Fibroblast of lung (primary cell): Measurements from ENCODE around the gene MRPL51. TPM values are rescaled to one million over a fixed set of nuclear protein-coding genes. Genes with fewer than 3 reads are reported as not detected.

Experiments used
- DNase-seq, 2 donors: peaks; one replicate each; pipeline versions ENCODE4 v3.0.0 to v3.0.0-alpha.2; 2010; ENCODE audit warnings: low read depth in 2 of 2
- H2AFZ ChIP-seq: 2 replicates; pipeline ENCODE4 v1.5.1; 2012; ENCODE audit warnings: low read length, control low read depth, inconsistent platforms
- H3K27ac ChIP-seq: 2 replicates; pipeline ENCODE4 v1.5.1; 2011; ENCODE audit warnings: low read length, control low read depth; ENCODE audit not compliant: insufficient read depth
- H3K27me3 ChIP-seq: 2 replicates; pipeline ENCODE4 v1.5.1; 2011; ENCODE audit warnings: mild to moderate bottlenecking, low read length; ENCODE audit not compliant: control insufficient read depth, insufficient read depth
- H3K36me3 ChIP-seq: 2 replicates; pipeline ENCODE4 v1.5.1; 2011; ENCODE audit warnings: low read length; ENCODE audit not compliant: control insufficient read depth, insufficient read depth
- H3K4me1 ChIP-seq: 2 replicates; pipeline ENCODE4 v1.5.1; 2011; ENCODE audit warnings: low read length; ENCODE audit not compliant: control insufficient read depth, insufficient read depth; ENCODE audit errors: extremely low read depth
- H3K4me2 ChIP-seq: 2 replicates; pipeline ENCODE4 v1.5.1; 2011; ENCODE audit warnings: low read length, control low read depth; ENCODE audit not compliant: insufficient read depth; ENCODE audit errors: extremely low read depth
- H3K4me3 ChIP-seq, 4 experiments: fragments of 200-600 bp in 1 of 4; sonication (generic) in 1 of 4; replicated peaks in 1 of 4; 2 replicates each; pipeline ENCODE4 v1.5.1; 2011 to 2016; ENCODE audit warnings: low read length in 4 of 4, low read depth in 3 of 4, mild to moderate bottlenecking in 3 of 4, control low read depth in 2 of 4, inconsistent platforms in 1 of 4, mixed read lengths in 1 of 4; ENCODE audit not compliant: insufficient read depth in 1 of 4; ENCODE audit errors: control extremely low read depth in 1 of 4
- H3K79me2 ChIP-seq: 2 replicates; pipeline ENCODE4 v1.5.1; 2012; ENCODE audit warnings: mild to moderate bottlenecking, low read length, inconsistent platforms; ENCODE audit not compliant: control insufficient read depth, insufficient read depth
- H3K9ac ChIP-seq: 2 replicates; pipeline ENCODE4 v1.5.1; 2011; ENCODE audit warnings: mild to moderate bottlenecking, low read length, control low read depth; ENCODE audit not compliant: insufficient read depth
- H3K9me3 ChIP-seq: 2 replicates; pipeline ENCODE4 v1.5.1; 2012; ENCODE audit warnings: low read depth, low read length; ENCODE audit not compliant: control insufficient read depth, insufficient read depth
- H4K20me1 ChIP-seq: 2 replicates; pipeline ENCODE4 v1.5.1; 2011; ENCODE audit warnings: low read length; ENCODE audit not compliant: control insufficient read depth, insufficient read depth; ENCODE audit errors: extremely low read depth
- CTCF ChIP-seq, 2 donors: IDR thresholded peaks in 1 of 2; conservative IDR thresholded peaks in 1 of 2; 1 replicate in 1 of 2; 2 replicates in 1 of 2; pipeline ENCODE4 v1.5.1; 2011 to 2012; ENCODE audit warnings: low read length in 2 of 2, control low read depth in 1 of 2, inconsistent platforms in 1 of 2, low read depth in 1 of 2, mild to moderate bottlenecking in 1 of 2
- EZH2 ChIP-seq: IDR thresholded peaks from 2 replicates; pipeline ENCODE4 v1.5.1; 2012; ENCODE audit warnings: low read length, control low read depth, mild to moderate bottlenecking; ENCODE audit errors: missing control alignments
- polyA plus RNA-seq, 2 donors: library from polyadenylated mRNA; depleted of rRNA in 1 of 2; stranded (reverse) in 1 of 2; unstranded in 1 of 2; fragments of >200 nt; gene quantifications; 2 replicates each; pipeline ENCODE4 v1.2.1, GENCODE V29; 2011 to 2012; ENCODE audit warnings: missing spikeins in 1 of 2
- total RNA-seq: library from RNA; depleted of rRNA; stranded (reverse); fragments of >200 nt; gene quantifications from 2 replicates; pipeline ENCODE4 v1.2.1, GENCODE V29; 2014

Gene MRPL51
- total and polyA plus RNA-seq, 2 donors (not counting 1 experiment from before 2014, with no cell fraction given): 118 to 120 TPM

GRCh38 chr12:6534945-6535696 lies 42.1 kb upstream of the MRPL51 start:
- H3K36me3 ChIP-seq: peaks cover 39% of the 10 kb centered on the region

GRCh38 chr12:6534695-6534944 lies 41.6 kb upstream of the MRPL51 start:
- no peaks in the 10 kb centered on the region for H3K27me3 ChIP-seq
- H3K9ac ChIP-seq: peak overlapping the region; percentile 98
- H3K4me2 ChIP-seq: no peak overlapping the region
- no peak for TF ChIP-seq EZH2
- no peak for TF ChIP-seq CTCF (conservative IDR thresholded peaks at IDR 0.05 in 1 of 2, IDR thresholded peaks at IDR 0.05 in 1 of 2; ENCODE audit: low read depth in 1 of 2, low read length in 2 of 2)
- H3K79me2 ChIP-seq: peaks cover 48% of the 10 kb centered on the region
- no peak overlapping the region for H2AFZ ChIP-seq
- H3K27ac ChIP-seq: peak overlapping the region; percentile 98
- H4K20me1 ChIP-seq: no peaks in the 10 kb centered on the region
- H3K9me3 ChIP-seq: no peaks in the 10 kb centered on the region
- peak overlapping the region; percentile 86 to 98 (median 94) for H3K4me3 ChIP-seq
- peaks cover 37% of the 10 kb centered on the region for H3K36me3 ChIP-seq
- DNase-seq: no peak
- peaks cover 22% of the 10 kb centered on the region for H3K4me1 ChIP-seq

More at GRCh38 chr12:6534945-6535696, 42.1 kb upstream of the MRPL51 start:
- H3K27me3 ChIP-seq: no peaks in the 10 kb centered on the region
- peak overlapping the region; percentile 86 to 98 (median 94) for H3K4me3 ChIP-seq
- peak overlapping the region; percentile 98 for H3K27ac ChIP-seq
- H3K79me2 ChIP-seq: peaks cover 48% of the 10 kb centered on the region
- DNase-seq: peak; percentile 77
- peaks cover 27% of the 10 kb centered on the region for H3K4me1 ChIP-seq
- H2AFZ ChIP-seq: no peak overlapping the region
- no peaks in the 10 kb centered on the region for H4K20me1 ChIP-seq
- peak overlapping the region; percentile 98 for H3K9ac ChIP-seq
- H3K9me3 ChIP-seq: no peaks in the 10 kb centered on the region
- no peak for TF ChIP-seq EZH2
- no peak for TF ChIP-seq CTCF (conservative IDR thresholded peaks at IDR 0.05 in 1 of 2, IDR thresholded peaks at IDR 0.05 in 1 of 2; ENCODE audit: low read depth in 1 of 2, low read length in 2 of 2)
- H3K4me2 ChIP-seq: peak overlapping the region; percentile 100

- Histone ChIP-seq H3K36me3 (peaks cover 35% of the 10 kb centered on the region), H3K4me2 (peak within 1 kb of the TSS; percentile 100), H3K4me1 (peaks cover 20% of the 10 kb centered on the region), H3K27ac (peak within 1 kb of the TSS; percentile 98), H3K4me3 (peak within 1 kb of the TSS; percentile 86 to 98 (median 94)), H3K27me3 (no peaks in the 10 kb centered on the region), H4K20me1 (no peaks in the 10 kb centered on the region), H2AFZ (peak within 1 kb of the TSS; percentile 73), H3K9me3 (no peaks in the 10 kb centered on the region), H3K9ac (peak within 1 kb of the TSS; percentile 98), H3K79me2 (peaks cover 48% of the 10 kb centered on the region)
- peak; percentile 97 for DNase-seq
- TF ChIP-seq CTCF (conservative IDR thresholded peaks at IDR 0.05 in 1 of 2, IDR thresholded peaks at IDR 0.05 in 1 of 2; ENCODE audit: low read depth in 1 of 2, low read length in 2 of 2) (no peak), EZH2 (no peak)
Measured at GRCh38 chr12:6533923-6534694, 41.0 kb upstream of the MRPL51 start, which contains the start of gene GAPDH. Gene GAPDH, plus strand, starts transcription at chr12:6534517. Its CDS starts 316 bp downstream, at chr12:6534833.
